Parathyroid adenoma (tissue), 2 donors: ENCODE measurements around the gene CNTNAP2.

Source experiments
- H2AFZ ChIP-seq: fragments of 300-600 bp; sonication (generic); one replicate; pipeline ENCODE4 v1.7.0; 2017; ENCODE audit warnings: antibody characterized with exemption, mild to moderate bottlenecking
- H3K27ac ChIP-seq: fragments of 300-600 bp; sonication (generic); one replicate; pipeline ENCODE4 v1.7.0; 2017
- H3K27me3 ChIP-seq: fragments of 300-600 bp; sonication (generic); one replicate; pipeline ENCODE4 v1.7.0; 2017; ENCODE audit warnings: low read length; ENCODE audit not compliant: control insufficient read depth, insufficient read depth
- H3K36me3 ChIP-seq: fragments of 300-600 bp; sonication (generic); one replicate; pipeline ENCODE4 v1.7.0; 2017; ENCODE audit warnings: low read length; ENCODE audit not compliant: control insufficient read depth, insufficient read depth
- H3K4me1 ChIP-seq: fragments of 300-600 bp; sonication (generic); one replicate; pipeline ENCODE4 v1.7.0; 2017; ENCODE audit warnings: control low read depth
- H3K4me2 ChIP-seq: fragments of 300-600 bp; sonication (generic); one replicate; pipeline ENCODE4 v1.7.0; 2017; ENCODE audit warnings: low read length
- H3K4me3 ChIP-seq: fragments of 300-600 bp; sonication (generic); one replicate; pipeline ENCODE4 v1.7.0; 2017; ENCODE audit warnings: low read depth, low read length
- H3K79me2 ChIP-seq: fragments of 300-600 bp; sonication (generic); one replicate; pipeline ENCODE4 v1.7.0; 2017; ENCODE audit warnings: control low read depth
- H3K9ac ChIP-seq: fragments of 300-600 bp; sonication (generic); one replicate; pipeline ENCODE4 v1.7.0; 2017; ENCODE audit warnings: mild to moderate bottlenecking
- H3K9me3 ChIP-seq: fragments of 300-600 bp; sonication (generic); one replicate; pipeline ENCODE4 v1.7.0; 2017; ENCODE audit warnings: low read length; ENCODE audit not compliant: control insufficient read depth
- TF ChIP-seq, protein P1 (sequence below): fragments of 300-600 bp; sonication (generic); IDR thresholded peaks from one replicate; pipeline ENCODE4 v1.7.0; 2017; ENCODE audit warnings: antibody characterized with exemption, mild to moderate bottlenecking
- donor health status: primary hyperparathyroidism.

CNTNAP2 gene

DNA sequence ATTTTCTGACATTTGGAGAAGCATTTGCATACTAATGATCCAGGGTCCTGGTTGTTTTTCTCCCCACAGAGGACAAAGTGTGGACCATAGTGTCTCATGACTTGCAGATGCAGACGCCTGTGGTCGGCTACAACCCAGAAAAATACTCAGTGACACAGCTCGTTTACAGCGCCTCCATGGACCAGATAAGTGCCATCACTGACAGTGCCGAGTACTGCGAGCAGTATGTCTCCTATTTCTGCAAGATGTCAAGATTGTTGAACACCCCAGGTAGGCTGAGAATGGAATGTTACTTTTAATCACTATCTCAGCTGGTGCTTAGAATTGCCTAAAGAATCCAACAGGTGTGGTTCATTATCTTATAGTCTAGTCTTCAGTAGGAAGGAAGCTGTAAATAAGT, 1522.4 kb downstream of the CNTNAP2 start:
- H3K79me2 ChIP-seq, result no peaks in the 10 kb centered on the region
- no peaks in the 10 kb centered on the region for H3K36me3 ChIP-seq
- no peaks in the 10 kb centered on the region for H3K4me1 ChIP-seq
- no peak overlapping the region for H3K4me2 ChIP-seq
- no peak overlapping the region for H2AFZ ChIP-seq
- no peaks in the 10 kb centered on the region for H3K27me3 ChIP-seq
- H3K4me3 ChIP-seq, result no peak overlapping the region
- no peak overlapping the region for H3K27ac ChIP-seq
- H3K9ac ChIP-seq, result no peak overlapping the region
- no peaks in the 10 kb centered on the region for H3K9me3 ChIP-seq
- TF ChIP-seq, protein P1, sequence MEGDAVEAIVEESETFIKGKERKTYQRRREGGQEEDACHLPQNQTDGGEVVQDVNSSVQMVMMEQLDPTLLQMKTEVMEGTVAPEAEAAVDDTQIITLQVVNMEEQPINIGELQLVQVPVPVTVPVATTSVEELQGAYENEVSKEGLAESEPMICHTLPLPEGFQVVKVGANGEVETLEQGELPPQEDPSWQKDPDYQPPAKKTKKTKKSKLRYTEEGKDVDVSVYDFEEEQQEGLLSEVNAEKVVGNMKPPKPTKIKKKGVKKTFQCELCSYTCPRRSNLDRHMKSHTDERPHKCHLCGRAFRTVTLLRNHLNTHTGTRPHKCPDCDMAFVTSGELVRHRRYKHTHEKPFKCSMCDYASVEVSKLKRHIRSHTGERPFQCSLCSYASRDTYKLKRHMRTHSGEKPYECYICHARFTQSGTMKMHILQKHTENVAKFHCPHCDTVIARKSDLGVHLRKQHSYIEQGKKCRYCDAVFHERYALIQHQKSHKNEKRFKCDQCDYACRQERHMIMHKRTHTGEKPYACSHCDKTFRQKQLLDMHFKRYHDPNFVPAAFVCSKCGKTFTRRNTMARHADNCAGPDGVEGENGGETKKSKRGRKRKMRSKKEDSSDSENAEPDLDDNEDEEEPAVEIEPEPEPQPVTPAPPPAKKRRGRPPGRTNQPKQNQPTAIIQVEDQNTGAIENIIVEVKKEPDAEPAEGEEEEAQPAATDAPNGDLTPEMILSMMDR, result no peak

DNA sequence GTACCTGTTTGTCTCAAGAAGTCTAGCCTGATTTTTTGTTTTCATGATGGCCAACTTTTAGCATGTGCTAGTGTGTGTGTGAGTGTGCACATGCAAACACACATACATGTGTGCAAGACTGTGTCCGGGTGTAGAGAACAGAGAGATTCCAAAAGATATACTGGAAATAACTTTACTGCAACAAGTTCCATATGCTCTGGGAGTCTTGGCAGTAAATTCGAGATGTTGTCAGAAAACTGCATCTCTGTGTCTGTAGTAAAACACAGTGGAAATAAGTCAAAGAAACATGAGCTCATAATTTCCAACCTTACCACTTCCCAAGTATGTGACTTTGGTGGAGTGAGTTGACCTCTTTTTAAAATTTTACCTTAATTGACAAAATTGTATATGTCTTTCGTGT, 1523.2 kb downstream of the CNTNAP2 start:
- Histone ChIP-seq H3K9ac (no peak overlapping the region), H3K27ac (no peak overlapping the region), H3K27me3 (no peaks in the 10 kb centered on the region), H3K4me3 (no peak overlapping the region), H3K79me2 (no peaks in the 10 kb centered on the region), H2AFZ (no peak overlapping the region), H3K4me2 (no peak overlapping the region), H3K36me3 (no peaks in the 10 kb centered on the region), H3K4me1 (no peaks in the 10 kb centered on the region), H3K9me3 (no peaks in the 10 kb centered on the region)
- TF ChIP-seq, protein P1, result no peak

DNA sequence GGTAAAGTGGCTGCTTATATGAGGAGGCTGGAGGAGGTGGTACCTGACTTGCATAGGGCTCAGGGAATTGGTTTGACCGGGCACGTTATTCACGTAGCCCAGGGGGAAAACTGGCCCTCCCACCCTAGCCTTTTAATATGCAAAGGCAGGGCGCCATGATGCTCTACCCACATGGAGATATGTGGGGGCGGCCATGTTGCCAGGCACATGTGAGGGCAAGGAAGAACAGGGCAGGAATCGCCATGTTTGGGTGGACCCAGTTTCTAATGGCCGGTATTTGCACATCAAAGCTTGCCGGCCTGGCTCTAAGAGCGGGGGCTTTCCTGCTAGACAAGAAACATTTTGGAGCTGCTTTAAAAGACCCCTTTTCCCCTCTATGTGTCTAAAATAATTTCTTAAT, 1524.2 kb downstream of the CNTNAP2 start:
- Histone ChIP-seq H2AFZ (no peak overlapping the region), H3K4me1 (no peaks in the 10 kb centered on the region), H3K9me3 (no peaks in the 10 kb centered on the region), H3K9ac (no peak overlapping the region), H3K27ac (no peak overlapping the region), H3K4me3 (no peak overlapping the region), H3K4me2 (no peak overlapping the region), H3K36me3 (no peaks in the 10 kb centered on the region), H3K79me2 (no peaks in the 10 kb centered on the region), H3K27me3 (no peaks in the 10 kb centered on the region)
- TF ChIP-seq, protein P1, result no peak

DNA sequence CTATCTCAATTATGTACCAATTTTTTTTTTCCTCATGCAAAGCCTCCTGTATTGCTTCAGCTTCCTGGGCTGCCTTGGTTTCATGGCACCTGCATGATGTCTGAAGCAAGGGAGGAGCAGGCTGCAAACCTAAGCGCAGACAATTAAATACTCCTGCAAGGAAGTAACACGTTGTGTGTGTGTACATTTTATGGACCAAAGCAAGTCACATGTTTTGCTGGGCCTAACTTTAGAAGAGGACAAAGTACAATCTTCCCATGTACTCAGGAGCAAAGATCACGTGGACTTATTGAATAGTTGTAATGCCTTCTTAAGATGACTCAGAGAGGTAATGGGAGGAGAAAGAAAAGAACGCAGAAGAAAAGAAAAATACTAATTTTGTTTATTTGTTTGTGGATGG, 1530.0 kb downstream of the CNTNAP2 start:
- no peak overlapping the region for H2AFZ ChIP-seq
- H3K4me1 ChIP-seq, result no peaks in the 10 kb centered on the region
- H3K4me3 ChIP-seq, result no peak overlapping the region
- no peaks in the 10 kb centered on the region for H3K79me2 ChIP-seq
- H3K9ac ChIP-seq, result no peak overlapping the region
- TF ChIP-seq, protein P1, result no peak
- H3K4me2 ChIP-seq, result no peak overlapping the region
- no peaks in the 10 kb centered on the region for H3K36me3 ChIP-seq
- H3K9me3 ChIP-seq, result no peaks in the 10 kb centered on the region
- H3K27me3 ChIP-seq, result no peaks in the 10 kb centered on the region
- no peak overlapping the region for H3K27ac ChIP-seq

DNA sequence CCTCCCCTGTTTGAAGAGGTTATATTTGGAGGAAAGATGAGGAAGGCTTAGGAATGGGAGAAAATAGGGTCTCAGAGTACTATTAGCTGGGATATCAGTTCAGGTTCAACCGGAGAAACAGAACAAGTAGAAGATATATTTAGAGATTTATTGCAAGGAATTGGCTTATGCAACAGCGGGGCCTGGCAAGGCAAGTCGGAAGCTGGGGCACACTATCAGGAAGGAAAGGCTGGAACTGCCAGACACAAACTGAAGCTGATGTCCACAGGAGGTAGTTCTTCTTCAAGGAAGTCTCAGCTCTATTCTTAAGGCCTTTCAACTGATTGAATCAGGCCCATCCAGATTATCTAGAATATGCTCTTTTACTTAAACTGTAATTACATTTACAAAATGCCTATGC, 1534.4 kb downstream of the CNTNAP2 start:
- TF ChIP-seq, protein P1, result no peak
- Histone ChIP-seq H3K36me3 (no peaks in the 10 kb centered on the region), H3K9ac (no peak overlapping the region), H3K79me2 (no peaks in the 10 kb centered on the region), H3K4me1 (no peaks in the 10 kb centered on the region), H3K27ac (no peak overlapping the region), H3K9me3 (no peaks in the 10 kb centered on the region), H3K27me3 (no peaks in the 10 kb centered on the region), H2AFZ (no peak overlapping the region), H3K4me2 (no peak overlapping the region), H3K4me3 (no peak overlapping the region)
